AG20443 (cell line): Measurements from ENCODE around the gene EPYC.

ENCODE experiments used
- DNase-seq: peaks from one replicate; pipeline ENCODE4 v3.0.0; 2012; ENCODE audit warnings: low spot score, mixed read lengths

EPYC gene

GRCh38 chr12:90954921-90955320, 49.9 kb downstream of the EPYC start, which contains the start of gene CCER1:
TSS of gene CCER1 (minus strand) at chr12:90955176. CDS start at chr12:90954742, 434 bp downstream.
- DNase-seq, result no peak

DNA sequence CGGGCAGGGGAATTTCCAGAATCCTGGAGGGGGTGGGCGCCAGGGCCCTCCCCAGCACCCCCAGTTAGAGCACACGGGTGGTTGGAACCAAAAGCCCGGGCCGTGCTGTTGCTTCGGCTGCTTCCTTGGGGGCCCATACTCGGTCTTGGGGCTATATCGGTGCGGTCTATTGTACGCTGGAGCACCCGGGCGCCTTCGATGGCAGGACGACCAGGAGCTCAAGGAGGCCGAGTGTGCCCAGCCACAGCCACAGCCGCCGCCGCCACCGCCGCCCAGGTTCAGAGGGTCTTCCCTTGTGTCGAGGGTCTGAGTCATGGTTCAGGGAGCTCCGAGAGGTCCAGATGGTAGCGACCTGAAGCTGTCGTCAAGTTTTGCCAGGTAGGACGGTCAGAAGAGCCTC, 50.3 kb downstream of the EPYC start:
- no peak for DNase-seq

- DNase-seq, result no peak
These were observed 50.8 kb downstream of the EPYC start for GRCh38 chr12:90953956-90954421.

- no peak for DNase-seq
These were observed 53.2 kb downstream of the EPYC start for GRCh38 chr12:90951432-90952105.

GRCh38 chr12:90947869-90948268, 56.9 kb downstream of the EPYC start:
- DNase-seq, result no peak

DNA sequence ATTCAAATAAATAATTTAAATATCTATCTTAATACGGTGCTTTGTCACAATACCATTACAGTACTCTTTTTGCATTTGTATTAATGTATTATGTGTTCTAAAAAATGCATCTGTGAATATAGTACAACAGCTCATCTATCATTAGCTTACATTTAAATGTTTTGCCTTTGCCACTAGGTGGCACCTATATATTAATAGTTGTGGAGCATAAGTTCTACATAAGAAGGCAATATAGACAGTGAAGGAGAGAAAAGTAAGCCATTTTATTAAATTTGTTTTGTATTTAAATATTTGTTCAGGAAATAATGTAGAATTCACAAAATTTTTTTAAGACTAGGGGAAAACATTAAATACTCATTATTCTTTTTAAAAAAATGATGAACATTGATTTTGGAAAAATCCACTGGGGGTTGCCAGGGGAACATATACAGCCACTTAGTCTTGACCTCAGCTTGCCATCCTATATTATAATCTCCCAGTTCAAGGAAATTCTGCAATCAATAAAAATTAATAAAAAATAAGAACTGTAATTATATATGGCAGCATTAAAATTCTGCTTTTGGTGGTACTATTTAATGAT, 59.6 kb downstream of the EPYC start:
- DNase-seq, result no peak

- no peak for DNase-seq
These were observed 61.5 kb downstream of the EPYC start for GRCh38 chr12:90943255-90943654.

GRCh38 chr12:90940872-90941499, 63.8 kb downstream of the EPYC start:
- DNase-seq, result peak; percentile 40

DNA sequence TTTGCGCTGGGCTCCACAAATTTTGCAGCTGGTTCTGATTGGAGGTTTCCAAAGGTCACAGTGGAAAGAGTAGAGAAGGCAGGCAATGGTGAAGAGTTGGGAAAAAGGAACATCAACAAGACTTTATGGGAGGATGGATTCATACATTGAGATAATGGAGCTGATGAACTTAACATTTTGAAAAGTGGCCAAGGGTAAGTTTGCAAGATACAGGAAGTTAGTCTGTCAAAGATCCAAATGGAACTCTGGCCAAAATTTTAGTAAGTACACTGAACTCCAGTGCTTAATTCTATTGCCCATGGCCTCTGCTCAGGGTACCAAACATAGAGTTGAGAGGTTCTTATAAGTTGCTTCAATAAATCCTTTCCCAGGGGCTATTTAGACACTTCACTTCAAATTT, 65.4 kb downstream of the EPYC start:
- no peak for DNase-seq

GRCh38 chr12:90938451-90938850, 66.3 kb downstream of the EPYC start:
- no peak for DNase-seq

DNA sequence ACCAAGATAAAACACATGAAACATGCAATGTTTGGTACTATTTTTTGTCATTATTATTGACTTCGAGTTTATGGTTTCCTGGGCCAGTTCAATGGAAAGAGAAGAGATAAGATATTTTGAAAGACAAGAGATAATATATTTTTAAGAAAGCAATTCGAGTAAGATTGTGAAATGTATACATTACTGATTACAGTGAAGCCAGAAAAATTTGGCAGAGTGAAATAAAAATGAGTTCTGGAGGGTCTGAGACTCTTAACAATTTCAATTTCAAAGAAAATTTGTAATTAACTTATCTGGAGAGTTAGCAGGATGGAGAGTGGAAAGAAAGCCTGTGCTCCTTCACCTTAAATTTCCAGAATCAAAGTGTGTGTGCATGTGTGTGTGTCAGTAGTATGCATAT, 67.1 kb downstream of the EPYC start:
- no peak for DNase-seq

- DNase-seq, result no peak
These were observed 68.4 kb downstream of the EPYC start for GRCh38 chr12:90936230-90937005.

- no peak for DNase-seq
These were observed 79.2 kb downstream of the EPYC start for GRCh38 chr12:90925562-90925961.

- no peak for DNase-seq
These were observed 80.4 kb downstream of the EPYC start for GRCh38 chr12:90924406-90924805.

- DNase-seq, result peak; percentile 24
These were observed 82.6 kb downstream of the EPYC start for GRCh38 chr12:90922145-90922627.

DNA sequence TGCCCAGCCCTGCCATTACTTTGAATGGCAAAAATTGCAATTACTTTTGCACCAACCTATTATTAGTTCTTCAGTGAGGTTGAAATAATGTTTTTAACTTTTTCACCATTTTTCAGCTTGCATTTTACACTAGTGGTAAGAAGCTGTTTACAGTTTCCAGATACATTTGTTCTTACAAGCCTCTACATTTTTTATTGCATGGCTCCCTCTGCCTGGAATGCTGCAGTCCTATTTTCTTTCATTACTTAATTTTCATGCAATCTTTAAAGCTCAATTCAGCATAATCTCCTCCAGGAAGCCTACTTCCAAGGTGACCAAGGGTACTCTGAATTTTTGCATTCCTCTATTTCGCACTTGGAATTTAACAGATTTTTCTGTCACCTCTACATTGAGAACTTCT, 83.2 kb downstream of the EPYC start:
- no peak for DNase-seq

DNA sequence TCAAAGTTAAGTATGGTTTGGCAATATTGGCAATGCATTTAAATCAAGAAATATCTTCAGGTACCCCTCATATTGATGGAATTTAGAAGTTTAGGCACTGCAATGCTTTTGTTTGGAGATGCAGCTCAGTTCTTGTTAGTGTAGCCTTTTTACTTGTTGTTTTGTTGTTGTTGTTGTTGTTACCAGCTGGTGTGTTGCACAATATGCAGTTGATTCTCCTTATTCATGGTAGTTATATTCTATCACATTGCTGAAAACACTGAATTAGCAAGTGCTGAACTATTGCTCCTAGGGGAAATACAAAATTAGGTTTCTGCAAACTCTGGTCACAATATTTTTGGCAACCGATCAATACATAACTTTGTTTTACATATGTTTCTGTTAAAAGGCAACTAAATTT, 84.5 kb downstream of the EPYC start:
- DNase-seq, result no peak

- no peak for DNase-seq
These were observed 87.3 kb downstream of the EPYC start for GRCh38 chr12:90917431-90917830.

- no peak for DNase-seq
These were observed 88.3 kb downstream of the EPYC start for GRCh38 chr12:90916516-90916915.

- DNase-seq, result no peak
These were observed 89.4 kb downstream of the EPYC start for GRCh38 chr12:90915353-90915752.
